ENCODE measurements around the gene SKAP1.

- TF ChIP-seq CTCF (IDR thresholded peaks at IDR 0.05) (no peak), EP300 (IDR thresholded peaks at IDR 0.05) (no peak), POLR2A (IDR thresholded peaks at IDR 0.05) (no peak)
These were observed 253.6 kb downstream of the SKAP1 start for GRCh38 chr17:48176471-48176855.

Measured in gastroesophageal sphincter (tissue), 3 donors.